Activated CD8-positive, alpha-beta T cell treated with anti-CD3 and anti-CD28 coated beads, Interleukin-2, amount 10 ng/mL, durations not matched to agents 7 days and 5 days (primary cell): ENCODE measurements around the gene LCLAT1. TPM values are rescaled to one million over a fixed set of nuclear protein-coding genes. Genes with fewer than 3 reads are reported as not detected.
A peak's percentile ranks its signal among the peaks of the same experiment; 100 is the strongest.
"Not testable (repeated sequence)": the region's sequence is repeated elsewhere in the genome, so short reads cannot be mapped to it uniquely, and the experiment has no call there.

Experiments
- ATAC-seq: fragments of 150-1000 bp; cut with Tn5 transposase; one replicate; pipeline ENCODE4 v1.10.0; 2021; ENCODE audit warnings: moderate library complexity
- CTCF ChIA-PET: fragments of 350-600 bp; sonication (Branson Sonifier 250); formaldehyde crosslinking; loops from one replicate; lab custom pipeline; 2021; ENCODE audit warnings: antibody characterized with exemption; lab: Charles Lee
- POLR2A ChIA-PET: fragments of 350-600 bp; sonication (Branson Sonifier 250); formaldehyde crosslinking; loops from one replicate; lab custom pipeline; 2021; ENCODE audit warnings: antibody characterized with exemption; lab: Charles Lee
- DNase-seq: peaks from one replicate; pipeline ENCODE4 v3.0.0-alpha.2; 2020
- H3K27ac Mint-ChIP-seq: one replicate; pipeline ENCODE4 v1.8.0; 2021; ENCODE audit warnings: mild to moderate bottlenecking, mixed read lengths
- H3K27me3 Mint-ChIP-seq: one replicate; pipeline ENCODE4 v1.8.0; 2021; ENCODE audit warnings: low read depth, mixed read lengths
- H3K36me3 Mint-ChIP-seq: one replicate; pipeline ENCODE4 v1.8.0; 2021; ENCODE audit warnings: low read depth, mixed read lengths
- H3K4me1 Mint-ChIP-seq: one replicate; pipeline ENCODE4 v1.8.0; 2021; ENCODE audit warnings: low read depth, mixed read lengths
- H3K4me3 Mint-ChIP-seq: one replicate; pipeline ENCODE4 v1.8.0; 2021; ENCODE audit warnings: mild to moderate bottlenecking, mixed read lengths
- H3K9me3 Mint-ChIP-seq: one replicate; pipeline ENCODE4 v1.8.0; 2022; ENCODE audit warnings: mixed read lengths; ENCODE audit not compliant: insufficient read depth
- total RNA-seq, 2 experiments: library from RNA; stranded (reverse); gene quantifications; one replicate each; pipeline ENCODE4 v1.2.3, GENCODE V29; 2021

The LCLAT1 gene
- total RNA-seq, 2 experiments from 2014 or later = 25.1 to 25.3 TPM

DNA sequence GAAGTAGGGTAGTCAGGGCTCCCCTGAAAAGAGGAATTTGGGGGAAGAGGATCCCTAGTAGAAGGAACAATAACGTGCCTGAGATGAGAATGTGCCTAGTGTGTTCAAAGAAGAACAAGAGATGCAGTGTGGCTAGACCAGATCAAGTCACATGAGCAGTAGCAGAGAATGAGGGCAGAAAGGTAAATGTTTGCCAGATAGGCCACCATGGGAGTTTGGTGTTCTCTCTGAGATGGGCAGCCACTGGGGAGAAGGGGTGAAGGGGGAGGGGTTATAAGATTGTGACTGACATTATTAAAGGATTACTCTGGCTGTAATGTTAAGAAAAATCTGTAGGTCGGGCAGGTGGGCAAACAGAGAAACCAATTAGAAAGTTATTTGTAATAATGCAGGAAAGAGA lies 166.0 kb downstream of the LCLAT1 start:
- Mint-ChIP-seq H3K36me3 (no peaks in the 10 kb centered on the region), H3K27ac (no peak overlapping the region), H3K4me3 (no peak overlapping the region), H3K4me1 (no peaks in the 10 kb centered on the region), H3K9me3 (no peaks in the 10 kb centered on the region), H3K27me3 (no peaks in the 10 kb centered on the region)
- ChIA-PET CTCF (no interaction called here), POLR2A (no interaction called here)
- ATAC-seq (no peak), DNase-seq (no peak)

DNA sequence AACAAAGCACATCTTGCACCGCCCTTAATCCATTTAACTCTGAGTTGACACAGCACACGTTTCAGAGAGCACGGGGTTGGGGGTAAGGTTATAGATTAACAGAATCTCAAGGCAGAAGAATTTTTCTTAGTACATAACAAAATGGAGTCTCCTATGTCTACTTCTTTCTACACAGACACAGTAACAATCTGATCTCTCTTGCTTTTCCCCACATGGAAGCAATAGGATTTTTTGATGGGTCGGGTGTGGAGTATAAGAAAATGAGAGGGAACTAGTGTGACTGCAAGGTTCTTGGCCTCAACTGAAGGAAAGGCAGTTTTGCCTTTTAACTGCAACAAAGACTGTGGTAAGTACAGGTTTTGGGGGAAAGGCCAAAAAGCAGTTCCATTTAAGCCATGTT lies 167.2 kb downstream of the LCLAT1 start:
- H3K27ac Mint-ChIP-seq, H3K9me3 Mint-ChIP-seq, H3K4me3 Mint-ChIP-seq, H3K4me1 Mint-ChIP-seq, POLR2A ChIA-PET, H3K27me3 Mint-ChIP-seq, H3K36me3 Mint-ChIP-seq, DNase-seq, ATAC-seq: not testable (repeated sequence)
- CTCF ChIA-PET = interaction anchor here (0.9 kb wide), 1 partner anchor 449 kb away, joined by 4 read pairs; no protein-coding TSS in a partner anchor

GRCh38 chr2:30615926-30616325 lies 168.9 kb downstream of the LCLAT1 start:
- no peak for ATAC-seq
- no peaks in the 10 kb centered on the region for H3K36me3 Mint-ChIP-seq
- H3K4me3 Mint-ChIP-seq = no peak overlapping the region
- ChIA-PET CTCF (interaction anchor here (1.2 to 1.4 kb wide), 2 partner anchors 377 to 452 kb away, joined by 3 read pairs; no protein-coding TSS in a partner anchor), POLR2A (no interaction called here)
- no peak for DNase-seq
- H3K9me3 Mint-ChIP-seq = no peaks in the 10 kb centered on the region
- H3K4me1 Mint-ChIP-seq = no peaks in the 10 kb centered on the region
- no peak overlapping the region for H3K27ac Mint-ChIP-seq
- H3K27me3 Mint-ChIP-seq = no peaks in the 10 kb centered on the region

DNA sequence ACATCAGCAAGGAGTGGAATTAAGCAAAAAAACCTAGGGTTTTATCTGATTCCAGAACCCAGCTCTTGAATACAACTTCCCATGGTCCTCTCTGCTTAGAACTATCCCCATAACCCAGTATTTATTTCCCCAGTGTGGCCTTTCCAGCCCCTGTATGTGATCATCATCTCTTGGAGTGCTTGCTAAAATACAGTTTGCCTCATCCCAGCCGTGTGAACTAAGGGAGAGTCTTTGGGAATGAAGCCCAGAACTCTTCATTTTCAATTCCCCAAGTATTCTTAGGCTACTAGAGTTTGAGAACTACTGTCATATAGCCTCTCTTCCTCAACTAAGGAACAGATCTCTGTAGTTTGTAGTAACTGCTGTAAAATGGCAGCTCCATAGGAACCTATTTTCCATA lies 173.1 kb downstream of the LCLAT1 start:
- Mint-ChIP-seq H3K27me3 (no peaks in the 10 kb centered on the region), H3K36me3 (peaks cover 19% of the 10 kb centered on the region), H3K9me3 (no peaks in the 10 kb centered on the region), H3K4me3 (no peak overlapping the region), H3K27ac (no peak overlapping the region), H3K4me1 (peaks cover 16% of the 10 kb centered on the region)
- CTCF ChIA-PET = interaction anchor here (1.7 to 1.8 kb wide), 2 partner anchors 91 to 412 kb away, joined by 3 to 5 read pairs; no protein-coding TSS in a partner anchor
- ATAC-seq (no peak), DNase-seq (no peak)
- POLR2A ChIA-PET = no interaction called here

- ChIA-PET CTCF (interaction anchor here (1.5 to 3.4 kb wide), 3 partner anchors 90 to 457 kb away, joined by 4 to 16 read pairs (median 6); no protein-coding TSS in a partner anchor), POLR2A (interaction anchor here (0.8 kb wide), 1 partner anchor 13 kb away, joined by 3 read pairs; no protein-coding TSS in a partner anchor)
- H3K9me3 Mint-ChIP-seq = no peaks in the 10 kb centered on the region
- H3K4me3 Mint-ChIP-seq = peak overlapping the region; percentile 23
- H3K27me3 Mint-ChIP-seq = no peaks in the 10 kb centered on the region
- H3K4me1 Mint-ChIP-seq = peaks cover 16% of the 10 kb centered on the region
- DNase-seq = no peak
- no peak for ATAC-seq
- H3K36me3 Mint-ChIP-seq = peaks cover 19% of the 10 kb centered on the region
- H3K27ac Mint-ChIP-seq = peak overlapping the region; percentile 65
Observed at GRCh38 chr2:30621836-30622235, 174.8 kb downstream of the LCLAT1 start.

- no peaks in the 10 kb centered on the region for H3K9me3 Mint-ChIP-seq
- H3K27me3 Mint-ChIP-seq = no peaks in the 10 kb centered on the region
- peak overlapping the region; percentile 23 for H3K4me3 Mint-ChIP-seq
- H3K36me3 Mint-ChIP-seq = peaks cover 19% of the 10 kb centered on the region
- H3K27ac Mint-ChIP-seq = peak overlapping the region; percentile 65
- peak; percentile 61 for DNase-seq
- POLR2A ChIA-PET = no interaction called here
- CTCF ChIA-PET = interaction anchor here (0.7 to 3.4 kb wide), 5 partner anchors 72 to 458 kb away, joined by 3 to 16 read pairs (median 4); no protein-coding TSS in a partner anchor
- peak; percentile 82 for ATAC-seq
- peaks cover 16% of the 10 kb centered on the region for H3K4me1 Mint-ChIP-seq
Observed at GRCh38 chr2:30622452-30622851, 175.4 kb downstream of the LCLAT1 start.

DNA sequence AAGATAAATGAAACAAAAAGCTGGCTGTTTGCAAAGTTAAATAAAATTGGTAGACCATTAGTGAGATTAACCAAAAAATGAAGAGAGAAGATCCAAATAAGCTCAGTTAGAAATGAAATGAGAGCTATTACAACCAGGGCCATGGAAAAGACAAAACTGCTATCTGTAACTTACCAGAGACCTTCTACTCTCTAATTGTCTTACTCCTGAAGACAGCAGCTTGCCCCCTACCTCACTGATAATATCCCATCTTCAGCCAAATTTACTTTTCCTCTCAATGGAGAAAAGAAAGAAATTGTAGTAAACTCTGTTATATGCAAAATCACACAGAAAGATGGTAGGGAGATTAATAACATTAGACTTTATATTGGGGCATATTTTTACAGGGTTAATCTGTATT lies 178.2 kb downstream of the LCLAT1 start:
- H3K36me3 Mint-ChIP-seq = peaks cover 25% of the 10 kb centered on the region
- H3K27me3 Mint-ChIP-seq = no peaks in the 10 kb centered on the region
- no peak for DNase-seq
- no peak overlapping the region for H3K27ac Mint-ChIP-seq
- no peak for ATAC-seq
- ChIA-PET POLR2A (no interaction called here), CTCF (no interaction called here)
- H3K4me1 Mint-ChIP-seq = peaks cover 16% of the 10 kb centered on the region
- no peaks in the 10 kb centered on the region for H3K9me3 Mint-ChIP-seq
- no peak overlapping the region for H3K4me3 Mint-ChIP-seq

DNA sequence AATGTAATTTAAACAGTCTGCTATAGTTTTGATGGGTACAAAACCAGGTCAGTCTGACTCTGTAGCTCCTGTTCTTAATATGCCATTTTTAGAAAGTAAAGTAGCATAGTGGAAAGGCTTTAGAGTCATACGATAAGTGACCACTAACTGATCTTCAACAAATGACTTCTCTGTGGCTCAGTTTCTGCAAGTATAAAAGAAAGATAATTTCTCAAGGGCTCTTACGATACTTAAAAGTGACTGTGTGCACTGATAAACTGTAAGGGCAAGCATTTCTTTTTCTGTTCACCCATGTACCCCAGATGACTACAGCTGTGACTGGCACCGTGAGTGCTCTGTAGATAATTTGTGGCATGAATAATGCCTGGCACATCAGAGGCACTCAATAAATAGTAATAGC lies 178.7 kb downstream of the LCLAT1 start:
- H3K27me3 Mint-ChIP-seq = no peaks in the 10 kb centered on the region
- ChIA-PET POLR2A (no interaction called here), CTCF (no interaction called here)
- DNase-seq = no peak
- peaks cover 18% of the 10 kb centered on the region for H3K4me1 Mint-ChIP-seq
- H3K4me3 Mint-ChIP-seq = no peak overlapping the region
- no peak for ATAC-seq
- H3K9me3 Mint-ChIP-seq = no peaks in the 10 kb centered on the region
- H3K36me3 Mint-ChIP-seq = peaks cover 25% of the 10 kb centered on the region
- H3K27ac Mint-ChIP-seq = no peak overlapping the region

- Mint-ChIP-seq H3K4me3 (no peak overlapping the region), H3K27ac (no peak overlapping the region), H3K36me3 (peaks cover 25% of the 10 kb centered on the region), H3K9me3 (no peaks in the 10 kb centered on the region), H3K4me1 (peaks cover 24% of the 10 kb centered on the region), H3K27me3 (no peaks in the 10 kb centered on the region)
- DNase-seq (no peak), ATAC-seq (no peak)
- ChIA-PET CTCF (no interaction called here), POLR2A (no interaction called here)
Observed at GRCh38 chr2:30626397-30626796, 179.4 kb downstream of the LCLAT1 start.

- no peak overlapping the region for H3K4me3 Mint-ChIP-seq
- H3K27me3 Mint-ChIP-seq = no peaks in the 10 kb centered on the region
- ATAC-seq = no peak
- no peak for DNase-seq
- peaks cover 19% of the 10 kb centered on the region for H3K4me1 Mint-ChIP-seq
- no peak overlapping the region for H3K27ac Mint-ChIP-seq
- peaks cover 20% of the 10 kb centered on the region for H3K36me3 Mint-ChIP-seq
- POLR2A ChIA-PET = no interaction called here
- CTCF ChIA-PET = interaction anchor here (0.7 kb wide), 1 partner anchor 85 kb away, joined by 3 read pairs; no protein-coding TSS in a partner anchor
- H3K9me3 Mint-ChIP-seq = no peaks in the 10 kb centered on the region
Observed at GRCh38 chr2:30627151-30627550, 180.1 kb downstream of the LCLAT1 start.

GRCh38 chr2:30628341-30628740 lies 181.3 kb downstream of the LCLAT1 start:
- CTCF ChIA-PET = interaction anchor here (1.3 kb wide), 1 partner anchor 419 kb away, joined by 3 read pairs; no protein-coding TSS in a partner anchor
- no peaks in the 10 kb centered on the region for H3K9me3 Mint-ChIP-seq
- H3K27me3 Mint-ChIP-seq = no peaks in the 10 kb centered on the region
- H3K36me3 Mint-ChIP-seq = peaks cover 13% of the 10 kb centered on the region
- no peak for ATAC-seq
- POLR2A ChIA-PET = no interaction called here
- H3K4me3 Mint-ChIP-seq = no peak overlapping the region
- peaks cover 12% of the 10 kb centered on the region for H3K4me1 Mint-ChIP-seq
- no peak overlapping the region for H3K27ac Mint-ChIP-seq
- no peak for DNase-seq

DNA sequence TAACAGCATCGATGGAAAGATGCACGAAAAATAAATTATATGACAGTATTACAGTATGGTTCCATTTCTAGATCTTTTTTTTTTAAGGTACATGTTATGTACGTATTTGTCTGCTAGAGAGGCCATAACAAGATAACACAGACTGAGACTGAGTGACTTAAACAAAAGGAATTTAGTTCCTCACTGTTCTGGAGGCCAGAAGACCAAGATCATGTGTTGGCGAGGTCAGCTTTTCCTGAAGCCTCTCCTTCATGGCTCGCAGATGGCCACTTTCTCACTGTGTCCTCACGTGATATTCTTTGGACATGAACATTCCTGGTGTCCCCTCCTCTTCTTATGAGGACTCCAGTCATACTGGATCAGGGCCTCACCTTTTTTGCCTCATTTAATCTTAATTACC lies 182.8 kb downstream of the LCLAT1 start:
- DNase-seq = no peak
- Mint-ChIP-seq H3K4me1 (peaks cover 11% of the 10 kb centered on the region), H3K27me3 (no peaks in the 10 kb centered on the region), H3K4me3 (no peak overlapping the region), H3K27ac (no peak overlapping the region), H3K36me3 (peaks cover 6% of the 10 kb centered on the region), H3K9me3 (no peaks in the 10 kb centered on the region)
- ATAC-seq = no peak
- POLR2A ChIA-PET = no interaction called here
- CTCF ChIA-PET = interaction anchor here (1.3 kb wide), 1 partner anchor 421 kb away, joined by 3 read pairs; no protein-coding TSS in a partner anchor
